ENCODE measurements around the gene CCDC82.

GRCh38 chr11:96318850-96319249, 70.9 kb downstream of the CCDC82 start:
- TF ChIP-seq TAF1 (IDR thresholded peaks at IDR 0.05; ENCODE audit: low read depth) (no peak), RAD21 (IDR thresholded peaks at IDR 0.05; ENCODE audit: low read depth) (no peak), MAX (IDR thresholded peaks at IDR 0.05) (no peak), REST (IDR thresholded peaks at IDR 0.05; ENCODE audit: low read depth) (no peak), EGR1 (IDR thresholded peaks at IDR 0.05) (no peak), TCF12 (IDR thresholded peaks at IDR 0.05; ENCODE audit: low read depth) (no peak), FOXM1 (IDR thresholded peaks at IDR 0.05; ENCODE audit: borderline replicate concordance, low read depth) (no peak), YY1 (IDR thresholded peaks at IDR 0.05; ENCODE audit: low read depth) (no peak), CEBPB (IDR thresholded peaks at IDR 0.05) (no peak), EP300 (IDR thresholded peaks at IDR 0.05; ENCODE audit: borderline replicate concordance) (no peak)

Data from Ishikawa (cell line).